ENCODE data around the gene NANOS2.

- TF ChIP-seq CTCF (IDR thresholded peaks at IDR 0.05; ENCODE audit: low read length) (no peak), EZH2 (IDR thresholded peaks at IDR 0.05; ENCODE audit: borderline replicate concordance, low read length) (no peak)
Observed at GRCh38 chr19:45876411-45877197, 38.0 kb downstream of the NANOS2 start.

Data from OCI-LY1 (cell line).